Psoas muscle (tissue), 8 donors: ENCODE measurements around the gene AGR3. TPM values are rescaled to one million over a fixed set of nuclear protein-coding genes. Genes with fewer than 3 reads are reported as not detected.

ENCODE experiments used
- ATAC-seq, 4 donors: fragments of 200-7000 bp; cut with Tn5 transposase; one replicate each; pipeline ENCODE4 v1.9.1; 2020; ENCODE audit warnings: moderate library complexity in 3 of 4, mild to moderate bottlenecking in 2 of 4
- DNase-seq, 2 donors: peaks; one replicate each; pipeline ENCODE4 v3.0.0-alpha.2; 2020
- H3K27ac ChIP-seq: fragments of 200-600 bp; one replicate; pipeline ENCODE4 v1.8.0; 2022
- H3K27me3 ChIP-seq, 3 donors: fragments of 200-600 bp in 1 of 3; one replicate each; pipeline versions ENCODE4 v1.6.1 to v1.8.0; 2013 to 2022; ENCODE audit warnings: low read length in 2 of 3, mild to moderate bottlenecking in 2 of 3, moderate library complexity in 1 of 3; ENCODE audit not compliant: insufficient read depth in 3 of 3
- H3K36me3 ChIP-seq, 2 donors: fragments of 200-600 bp in 1 of 2; one replicate each; pipeline versions ENCODE4 v1.6.1 to v1.8.0; 2013 to 2022; ENCODE audit warnings: low read depth in 1 of 2, mild to moderate bottlenecking in 1 of 2, moderate library complexity in 1 of 2; ENCODE audit not compliant: insufficient read depth in 1 of 2
- H3K4me1 ChIP-seq: fragments of 200-600 bp; one replicate; pipeline ENCODE4 v1.8.0; 2022
- H3K4me3 ChIP-seq: fragments of 200-600 bp; one replicate; pipeline ENCODE4 v1.8.0; 2022; ENCODE audit warnings: mild to moderate bottlenecking
- H3K9me3 ChIP-seq: fragments of 200-600 bp; one replicate; pipeline ENCODE4 v1.8.0; 2022
- WGBS, 3 donors: extraction: QIAGEN DNeasy Blood & Tissue Kit; methylation state at CpG; one replicate each; pipeline versions ENCODE4 v1.1.6 to v1.1.7; 2013; 5-methylcytosine and 5-hydroxymethylcytosine counted together
- intact Hi-C, 2 donors: fragments of 100-400 bp; cut with DNase I; formaldehyde crosslinking; loops; one replicate each; pipeline versions ENCODE4 v1.11.0 to v1.14.2; 2022
- polyA plus RNA-seq, 3 donors: library from polyadenylated mRNA; stranded (reverse); fragments of 200-250 nt; gene quantifications; one replicate each; pipeline ENCODE4 v1.2.3, GENCODE V29; 2013
- total RNA-seq, 4 donors: library from RNA; stranded (reverse); fragmentation: NEBNext Ultra II Directional in 2 of 4; extraction: Animal tissue kit (Norgen Biotek cat#: 25700) in 2 of 4; gene quantifications; one replicate each; pipeline versions ENCODE4 v1.2.1 to v1.2.4, GENCODE V29; 2021 to 2023
- TF ChIP-seq, protein P1 (sequence below): fragments of 200-600 bp; IDR thresholded peaks from one replicate; pipeline ENCODE4 v1.8.0; 2022; ENCODE audit warnings: antibody characterized with exemption
- donor health status: healthy with polysubstance abuse.
- donor health status: DM: no; HTN: no; CAD: no; lungs with moderate emphysema.
- donor health status: Bipolar disorder and iron deficiency.
- donor health status: healthy.
- donor health status: DM: yes; HTN: yes; CAD: no.
- donor health status: DM: no; HTN: no; CAD: no.
- donor health status: DM: no; HTN: no; CAD: no.
- donor health status: DM: yes; HTN: yes; CAD: no.

The AGR3 gene
- total and polyA plus RNA-seq, 7 donors = 0.31 TPM; not detected in 6

- H3K36me3 ChIP-seq = no peaks in the 10 kb centered on the region
- DNase-seq (no peak), ATAC-seq (no peak)
- H3K4me1 ChIP-seq = no peaks in the 10 kb centered on the region
- intact Hi-C loops = no loop called here
- H3K27me3 ChIP-seq = peaks cover 0 to 2% (median 0%) of the 10 kb centered on the region in 3 donors
- H3K27ac ChIP-seq = no peak overlapping the region
- TF ChIP-seq, protein P1, sequence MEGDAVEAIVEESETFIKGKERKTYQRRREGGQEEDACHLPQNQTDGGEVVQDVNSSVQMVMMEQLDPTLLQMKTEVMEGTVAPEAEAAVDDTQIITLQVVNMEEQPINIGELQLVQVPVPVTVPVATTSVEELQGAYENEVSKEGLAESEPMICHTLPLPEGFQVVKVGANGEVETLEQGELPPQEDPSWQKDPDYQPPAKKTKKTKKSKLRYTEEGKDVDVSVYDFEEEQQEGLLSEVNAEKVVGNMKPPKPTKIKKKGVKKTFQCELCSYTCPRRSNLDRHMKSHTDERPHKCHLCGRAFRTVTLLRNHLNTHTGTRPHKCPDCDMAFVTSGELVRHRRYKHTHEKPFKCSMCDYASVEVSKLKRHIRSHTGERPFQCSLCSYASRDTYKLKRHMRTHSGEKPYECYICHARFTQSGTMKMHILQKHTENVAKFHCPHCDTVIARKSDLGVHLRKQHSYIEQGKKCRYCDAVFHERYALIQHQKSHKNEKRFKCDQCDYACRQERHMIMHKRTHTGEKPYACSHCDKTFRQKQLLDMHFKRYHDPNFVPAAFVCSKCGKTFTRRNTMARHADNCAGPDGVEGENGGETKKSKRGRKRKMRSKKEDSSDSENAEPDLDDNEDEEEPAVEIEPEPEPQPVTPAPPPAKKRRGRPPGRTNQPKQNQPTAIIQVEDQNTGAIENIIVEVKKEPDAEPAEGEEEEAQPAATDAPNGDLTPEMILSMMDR = no peak
- H3K9me3 ChIP-seq = no peaks in the 10 kb centered on the region
- no peak overlapping the region for H3K4me3 ChIP-seq
Measured at GRCh38 chr7:16845746-16846145, 36.0 kb downstream of the AGR3 start.

- Histone ChIP-seq H3K9me3 (no peaks in the 10 kb centered on the region), H3K4me3 (no peak overlapping the region), H3K4me1 (no peaks in the 10 kb centered on the region), H3K36me3 (no peaks in the 10 kb centered on the region), H3K27me3 (peaks cover 0 to 2% (median 0%) of the 10 kb centered on the region in 3 donors), H3K27ac (no peak overlapping the region)
- DNase-seq (no peak), ATAC-seq (no peak)
- TF ChIP-seq, protein P1 = no peak
- WGBS, 3 donors = 72 to 82% (median 79%) methylated on average over 4 of the region's 4 CpGs
- intact Hi-C loops = no loop called here
Measured at GRCh38 chr7:16841681-16842080, 40.1 kb downstream of the AGR3 start.

DNA sequence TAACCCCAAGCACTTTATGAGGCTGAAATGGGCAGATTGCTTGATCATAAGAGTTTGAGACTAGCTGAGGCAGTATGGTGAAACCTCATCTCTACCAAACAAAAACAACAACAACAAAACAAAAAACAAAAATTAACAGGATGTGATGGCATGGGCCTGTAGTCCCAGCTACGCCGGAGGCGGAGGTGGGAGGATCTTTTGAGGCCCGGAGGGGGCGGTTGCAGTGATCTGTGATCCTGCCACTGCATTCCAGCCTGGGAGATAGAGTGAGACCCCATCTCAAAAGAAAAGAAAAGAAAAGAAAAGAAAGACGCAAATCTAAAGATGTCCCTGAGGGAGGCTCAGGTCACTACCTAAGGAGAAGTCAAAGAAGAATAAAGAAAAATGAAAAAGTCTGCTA lies 41.7 kb downstream of the AGR3 start:
- ATAC-seq = no peak
- no peaks in the 10 kb centered on the region for H3K9me3 ChIP-seq
- H3K36me3 ChIP-seq = no peaks in the 10 kb centered on the region

DNA sequence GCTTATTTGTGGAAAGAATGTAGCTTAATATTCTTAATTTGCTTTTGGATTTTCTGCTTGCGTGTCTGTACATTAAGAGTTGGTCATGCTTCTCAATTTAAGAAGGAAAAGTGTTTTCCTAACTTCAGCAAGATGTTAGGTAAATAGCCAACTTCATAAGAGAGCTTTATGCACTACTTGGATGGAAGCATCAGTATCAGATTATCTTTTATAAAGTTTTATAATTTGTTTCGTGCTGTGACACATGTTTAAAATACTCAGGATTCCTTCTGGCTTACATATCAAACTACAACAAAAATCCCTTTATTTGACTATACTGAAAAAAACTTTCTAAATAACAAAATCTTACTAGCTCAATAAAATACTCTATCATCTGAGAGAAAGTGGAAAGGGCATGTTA lies 42.1 kb downstream of the AGR3 start:
- DNase-seq (no peak), ATAC-seq (no peak)
- H3K27me3 ChIP-seq = peaks cover 0 to 2% (median 0%) of the 10 kb centered on the region in 3 donors
- no peaks in the 10 kb centered on the region for H3K9me3 ChIP-seq
- H3K27ac ChIP-seq = no peak overlapping the region
- WGBS, 3 donors = 31 to 51% (median 40%) methylated on average over 2 of the region's 2 CpGs
- intact Hi-C loops = no loop called here
- no peaks in the 10 kb centered on the region for H3K4me1 ChIP-seq
- no peaks in the 10 kb centered on the region for H3K36me3 ChIP-seq
- no peak overlapping the region for H3K4me3 ChIP-seq
- TF ChIP-seq, protein P1 = no peak

More for the DNA sequence above, 41.7 kb downstream of the AGR3 start:
- H3K4me1 ChIP-seq = no peaks in the 10 kb centered on the region
- H3K27ac ChIP-seq = no peak overlapping the region
- WGBS, 3 donors = 83 to 95% (median 89%) methylated on average over 6 of the region's 6 CpGs
- H3K4me3 ChIP-seq = no peak overlapping the region
- TF ChIP-seq, protein P1 = no peak
- peaks cover 0 to 2% (median 0%) of the 10 kb centered on the region in 3 donors for H3K27me3 ChIP-seq
- DNase-seq = no peak
- intact Hi-C loops = no loop called here

DNA sequence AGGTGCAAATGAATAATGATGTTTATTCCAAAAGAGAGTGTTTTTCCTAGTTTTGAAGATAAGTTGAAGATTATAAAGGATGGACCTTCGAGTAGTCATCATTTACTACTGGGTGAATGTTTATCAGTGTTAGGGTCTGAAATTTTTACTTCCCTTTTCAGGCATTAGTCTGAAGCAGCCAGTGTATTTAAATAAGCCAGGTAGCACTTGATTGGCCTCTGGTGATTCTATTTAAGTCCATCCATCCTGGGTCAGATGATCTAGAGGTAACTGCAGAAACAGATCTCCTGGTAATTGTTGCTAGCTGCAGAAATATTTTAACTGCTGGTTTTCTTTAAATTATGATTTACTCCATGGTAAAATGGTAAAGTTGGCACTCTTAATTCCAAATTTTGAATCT lies 42.9 kb downstream of the AGR3 start:
- Histone ChIP-seq H3K27ac (no peak overlapping the region), H3K36me3 (no peaks in the 10 kb centered on the region), H3K9me3 (no peaks in the 10 kb centered on the region), H3K4me1 (no peaks in the 10 kb centered on the region), H3K27me3 (no peaks in the 10 kb centered on the region), H3K4me3 (no peak overlapping the region)
- DNase-seq (no peak), ATAC-seq (no peak)
- TF ChIP-seq, protein P1 = no peak
- intact Hi-C loops = no loop called here
- 87 to 97% (median 94%) methylated on average over 1 of the region's 1 CpG for WGBS, 3 donors
